PC-3 (cell line): Measurements from ENCODE around the gene BFSP2.

Source experiments
- CTCF ChIP-seq: fragments of 300-600 bp; sonication (generic); conservative IDR thresholded peaks from 2 replicates; pipeline ENCODE4 v1.5.1; 2017; ENCODE audit warnings: antibody characterized with exemption, low read depth, mild to moderate bottlenecking, low read length
- EZH2 ChIP-seq: fragments of 300-600 bp; sonication (generic); IDR thresholded peaks from one replicate; pipeline ENCODE4 v1.6.1; 2017; ENCODE audit warnings: antibody characterized with exemption, mild to moderate bottlenecking, low read length; ENCODE audit not compliant: unreplicated experiment

- no peak for TF ChIP-seq CTCF
- TF ChIP-seq EZH2, result no peak
Measured at GRCh38 chr3:133490468-133491351, 90.9 kb downstream of the BFSP2 start.
